Measurements from ENCODE around the gene DENND5A. TPM values are rescaled to one million over a fixed set of nuclear protein-coding genes. Genes with fewer than 3 reads are reported as not detected.

DENND5A gene
- total and polyA plus RNA-seq, 8 donors, result 20.0 to 32.1 (median 26.0) TPM

DNA sequence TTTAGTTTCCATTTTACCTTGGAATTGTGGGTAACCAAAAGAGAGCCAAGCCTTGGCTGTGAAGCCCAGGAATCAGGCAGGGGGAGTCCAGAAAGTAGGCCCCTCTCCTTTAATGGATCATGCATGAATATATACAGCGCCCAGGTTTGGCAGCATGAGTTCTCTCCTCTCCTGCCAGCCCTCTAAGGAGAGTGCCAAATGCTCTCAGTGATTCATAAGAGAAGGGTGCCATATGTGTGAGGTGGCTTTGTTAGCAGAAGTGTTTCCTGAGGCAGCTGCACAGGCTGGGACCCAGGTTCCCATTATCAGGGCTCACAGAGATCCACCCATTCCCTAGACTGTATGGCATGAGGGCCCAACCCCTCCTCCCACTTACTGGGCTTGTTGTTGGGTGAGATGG lies 121.4 kb downstream of the DENND5A start:
- Histone ChIP-seq H3K4me1 (peaks cover 16 to 21% (median 20%) of the 10 kb centered on the region in 3 donors), H3K9me3 (no peaks in the 10 kb centered on the region), H3K36me3 (peaks cover 0 to 67% (median 8%) of the 10 kb centered on the region in 3 donors), H3K27ac (no peak overlapping the region), H3K4me3 (no peak overlapping the region), H3K27me3 (no peaks in the 10 kb centered on the region)
- FAIRE-seq (no peak), DNase-seq (no peak), ATAC-seq (no peak)
- TF ChIP-seq, protein P1, sequence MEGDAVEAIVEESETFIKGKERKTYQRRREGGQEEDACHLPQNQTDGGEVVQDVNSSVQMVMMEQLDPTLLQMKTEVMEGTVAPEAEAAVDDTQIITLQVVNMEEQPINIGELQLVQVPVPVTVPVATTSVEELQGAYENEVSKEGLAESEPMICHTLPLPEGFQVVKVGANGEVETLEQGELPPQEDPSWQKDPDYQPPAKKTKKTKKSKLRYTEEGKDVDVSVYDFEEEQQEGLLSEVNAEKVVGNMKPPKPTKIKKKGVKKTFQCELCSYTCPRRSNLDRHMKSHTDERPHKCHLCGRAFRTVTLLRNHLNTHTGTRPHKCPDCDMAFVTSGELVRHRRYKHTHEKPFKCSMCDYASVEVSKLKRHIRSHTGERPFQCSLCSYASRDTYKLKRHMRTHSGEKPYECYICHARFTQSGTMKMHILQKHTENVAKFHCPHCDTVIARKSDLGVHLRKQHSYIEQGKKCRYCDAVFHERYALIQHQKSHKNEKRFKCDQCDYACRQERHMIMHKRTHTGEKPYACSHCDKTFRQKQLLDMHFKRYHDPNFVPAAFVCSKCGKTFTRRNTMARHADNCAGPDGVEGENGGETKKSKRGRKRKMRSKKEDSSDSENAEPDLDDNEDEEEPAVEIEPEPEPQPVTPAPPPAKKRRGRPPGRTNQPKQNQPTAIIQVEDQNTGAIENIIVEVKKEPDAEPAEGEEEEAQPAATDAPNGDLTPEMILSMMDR (IDR thresholded peaks at IDR 0.05), result no peak
- 85 to 100% methylated on average over 1 of the region's 1 CpG for whole genome bisulfite sequencing, 2 donors
- intact Hi-C loops (cut with DNase I), result no loop called here

DNA sequence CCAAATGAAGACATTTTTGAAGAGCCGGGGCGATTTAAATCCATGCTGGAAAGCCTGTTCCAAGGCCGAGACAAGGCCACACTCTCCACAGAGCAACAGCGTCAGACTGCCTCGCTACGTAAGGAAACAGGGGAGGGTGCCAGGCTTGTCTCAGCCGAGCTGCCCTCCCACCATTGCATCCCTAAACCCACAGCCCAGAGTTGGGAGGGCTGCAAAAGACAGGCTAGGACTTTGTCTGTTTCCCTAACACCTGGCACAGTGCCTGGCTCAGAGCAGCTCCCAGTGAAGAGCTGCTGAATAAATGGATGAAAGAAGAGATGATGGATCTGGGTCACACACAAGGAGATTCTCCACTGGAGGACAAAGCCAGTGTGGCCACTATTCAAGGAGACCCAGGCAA lies 122.4 kb downstream of the DENND5A start:
- DNase-seq, result no peak
- Histone ChIP-seq H3K27me3 (no peaks in the 10 kb centered on the region), H3K9me3 (no peaks in the 10 kb centered on the region), H3K27ac (no peak overlapping the region), H3K36me3 (peaks cover 0 to 60% (median 8%) of the 10 kb centered on the region in 3 donors), H3K4me1 (peaks cover 26 to 31% (median 30%) of the 10 kb centered on the region in 3 donors), H3K4me3 (no peak overlapping the region)
- intact Hi-C loops (cut with DNase I), result no loop called here
- no peak for ATAC-seq
- 93% methylated on average over 7 of the region's 7 CpGs for WGBS, 2 donors
- TF ChIP-seq, protein P1 (IDR thresholded peaks at IDR 0.05), result no peak
- FAIRE-seq, result no peak

DNA sequence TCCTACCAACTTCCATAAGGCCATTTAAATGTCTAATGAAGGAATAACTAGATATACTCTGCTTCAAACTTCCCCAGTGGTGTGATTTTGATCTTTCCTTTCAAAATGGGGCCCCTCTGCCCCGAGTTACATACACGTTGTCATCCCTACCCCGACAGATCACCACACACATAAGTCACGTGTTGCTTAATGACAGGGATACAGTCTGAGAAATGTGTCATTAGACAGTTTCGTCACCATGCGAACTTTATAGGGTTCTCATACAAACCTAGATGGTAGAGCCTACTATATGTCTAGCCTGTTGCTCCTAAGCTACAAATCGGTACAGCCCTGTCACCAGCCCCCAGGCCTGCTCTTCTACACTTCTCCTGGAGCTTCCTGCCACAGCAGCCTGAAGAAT lies 124.0 kb downstream of the DENND5A start:
- DNase-seq, result no peak
- no peaks in the 10 kb centered on the region for H3K9me3 ChIP-seq
- intact Hi-C loops (cut with DNase I), result no loop called here
- no peak for ATAC-seq
- FAIRE-seq, result no peak
- H3K27me3 ChIP-seq, result no peaks in the 10 kb centered on the region
- H3K4me3 ChIP-seq, result no peak overlapping the region
- no peak overlapping the region for H3K27ac ChIP-seq
- TF ChIP-seq, protein P1 (IDR thresholded peaks at IDR 0.05), result no peak
- peaks cover 32 to 45% (median 41%) of the 10 kb centered on the region in 3 donors for H3K4me1 ChIP-seq
- 88 to 93% methylated on average over 7 of the region's 7 CpGs for WGBS, 2 donors
- peaks cover 0 to 52% (median 3%) of the 10 kb centered on the region in 3 donors for H3K36me3 ChIP-seq

DNA sequence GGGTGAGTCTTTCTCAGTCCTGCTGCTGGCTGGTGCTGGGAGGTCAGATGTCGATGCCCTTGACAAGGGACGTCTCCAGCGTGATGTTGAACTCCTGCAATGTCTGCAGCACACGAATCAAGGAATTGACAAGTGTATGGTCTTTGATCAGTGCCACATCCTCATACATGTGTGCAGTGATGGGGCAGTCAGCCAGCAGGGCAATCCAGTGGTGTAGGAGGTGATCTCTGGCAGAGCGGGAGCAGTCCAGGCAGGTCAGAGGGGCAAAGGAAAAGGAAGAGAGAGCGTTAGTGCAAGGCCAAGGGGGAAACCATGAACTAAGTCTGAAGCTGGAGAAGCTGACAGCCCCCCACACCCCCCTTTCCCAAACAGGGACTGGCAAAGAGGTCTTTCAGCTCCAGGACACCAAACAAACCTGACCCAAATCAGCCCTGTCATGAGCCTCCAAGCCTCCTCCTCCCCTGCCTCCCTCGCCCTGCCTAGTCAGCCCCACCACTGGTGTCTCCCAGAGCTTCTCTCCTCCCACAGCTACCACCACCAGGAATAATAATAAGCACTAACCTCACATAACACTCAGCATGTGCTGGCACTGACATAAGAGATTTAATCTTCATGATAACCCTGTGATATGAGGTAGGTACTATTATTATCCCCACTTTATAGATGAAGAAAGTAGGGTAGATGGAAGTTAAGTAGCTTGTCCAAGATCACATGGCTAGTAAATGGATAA lies 125.4 kb downstream of the DENND5A start:
- Histone ChIP-seq H3K27ac (peak overlapping the region; percentile 22 to 89 (median 58)), H3K27me3 (no peaks in the 10 kb centered on the region), H3K36me3 (peaks cover 0 to 40% (median 3%) of the 10 kb centered on the region in 3 donors), H3K4me3 (no peak overlapping the region), H3K4me1 (peaks cover 32 to 46% (median 41%) of the 10 kb centered on the region in 3 donors), H3K9me3 (no peaks in the 10 kb centered on the region)
- TF ChIP-seq, protein P1 (IDR thresholded peaks at IDR 0.05), result no peak
- no peak for FAIRE-seq
- no peak for ATAC-seq
- no peak for DNase-seq
- intact Hi-C loops (cut with DNase I), result loop anchor here in 1 of 3 donors (5.0 kb wide), 1 partner anchor 122 kb away; no protein-coding TSS in a partner anchor
- WGBS, 2 donors, result 50 to 53% methylated on average over 7 of the region's 7 CpGs
